ENCODE measurements around the gene THYN1.
"Not testable (repeated sequence)": the region's sequence is repeated elsewhere in the genome, so short reads cannot be mapped to it uniquely, and the experiment has no call there.

The THYN1 gene

DNA sequence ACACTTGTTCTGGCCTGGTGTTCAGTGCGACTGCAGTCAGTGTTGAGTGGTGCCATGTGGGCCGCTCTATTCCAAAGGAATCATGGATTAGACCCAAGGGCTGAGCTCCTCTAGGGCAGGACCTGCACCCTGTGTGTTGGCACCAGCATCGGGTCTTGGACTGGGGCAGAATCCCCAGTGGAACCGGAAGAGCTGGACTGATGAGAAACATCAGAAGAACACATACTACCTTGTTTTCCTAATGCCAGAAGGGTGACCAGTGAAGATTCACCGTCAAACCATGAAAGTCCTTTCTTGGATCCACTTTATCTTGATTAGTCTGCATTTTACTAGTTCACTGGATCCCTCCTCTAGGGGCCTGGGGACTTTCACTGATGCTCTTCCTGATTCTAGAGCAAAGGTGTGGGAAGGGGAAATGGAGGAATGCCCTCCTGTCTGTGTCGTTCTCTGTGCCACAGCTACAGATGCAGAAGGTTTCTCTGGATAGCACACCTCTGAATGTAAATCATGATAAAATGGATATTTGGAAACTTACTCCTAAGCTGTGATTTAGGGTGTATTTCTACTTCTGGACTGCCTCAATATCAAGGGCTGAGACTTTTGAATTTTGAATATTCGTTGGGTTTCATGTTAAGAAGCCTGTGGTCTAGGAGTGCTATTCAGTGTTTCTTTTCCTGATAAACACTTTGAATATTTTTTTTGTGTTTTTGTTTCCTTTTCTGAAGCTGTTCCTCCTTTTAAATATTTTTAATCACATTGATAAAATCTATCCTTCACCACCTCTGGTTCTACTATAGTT lies 12.0 kb upstream of the THYN1 start:
- no peak for TF ChIP-seq CTCF (IDR thresholded peaks at IDR 0.05; ENCODE audit: low read depth, low read length)
- no peak for DNase-seq (ENCODE audit: extremely low read depth, low read depth)

- TF ChIP-seq CTCF (IDR thresholded peaks at IDR 0.05; ENCODE audit: low read depth, low read length), result peak; percentile 44
- DNase-seq (ENCODE audit: extremely low read depth, low read depth), result no peak
Measured at GRCh38 chr11:134261626-134262488, 8.7 kb upstream of the THYN1 start.

DNA sequence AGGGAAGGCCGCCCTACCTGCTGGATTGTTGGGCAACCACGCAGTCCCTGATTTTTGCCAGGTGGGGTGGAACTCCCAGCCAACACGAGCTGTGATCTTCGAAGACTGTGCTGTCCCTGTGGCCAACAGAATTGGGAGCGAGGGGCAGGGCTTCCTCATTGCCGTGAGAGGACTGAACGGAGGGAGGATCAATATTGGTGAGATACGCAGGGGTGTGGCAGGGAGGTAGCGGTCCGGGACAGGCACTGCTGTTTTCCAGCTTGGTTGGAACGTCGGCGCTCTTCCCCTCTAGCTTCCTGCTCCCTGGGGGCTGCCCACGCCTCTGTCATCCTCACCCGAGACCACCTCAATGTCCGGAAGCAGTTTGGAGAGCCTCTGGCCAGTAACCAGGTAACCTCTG lies 7.8 kb upstream of the THYN1 start:
- TF ChIP-seq CTCF (IDR thresholded peaks at IDR 0.05; ENCODE audit: low read depth, low read length), result no peak
- no peak for DNase-seq (ENCODE audit: extremely low read depth, low read depth)

DNA sequence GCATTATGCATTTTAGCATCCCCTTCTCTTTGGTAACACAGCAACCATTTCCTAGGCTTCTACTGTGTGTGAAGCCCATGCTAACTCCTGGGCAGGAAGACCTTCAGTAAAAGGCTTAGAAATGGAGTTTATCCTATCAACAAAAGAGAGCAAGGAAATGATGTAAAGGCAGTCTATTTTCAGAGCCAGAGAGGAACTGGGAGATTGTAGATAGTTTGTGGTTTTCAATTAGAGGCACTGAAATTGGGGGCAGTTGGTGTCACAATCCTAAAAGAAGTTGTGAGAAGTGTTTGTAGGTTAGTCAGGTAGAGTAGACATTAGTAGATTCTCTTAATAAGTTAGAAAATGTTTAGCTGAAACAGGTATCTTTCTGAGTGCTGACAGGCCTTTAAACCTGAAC lies 7.4 kb upstream of the THYN1 start:
- no peak for DNase-seq (ENCODE audit: extremely low read depth, low read depth)

DNA sequence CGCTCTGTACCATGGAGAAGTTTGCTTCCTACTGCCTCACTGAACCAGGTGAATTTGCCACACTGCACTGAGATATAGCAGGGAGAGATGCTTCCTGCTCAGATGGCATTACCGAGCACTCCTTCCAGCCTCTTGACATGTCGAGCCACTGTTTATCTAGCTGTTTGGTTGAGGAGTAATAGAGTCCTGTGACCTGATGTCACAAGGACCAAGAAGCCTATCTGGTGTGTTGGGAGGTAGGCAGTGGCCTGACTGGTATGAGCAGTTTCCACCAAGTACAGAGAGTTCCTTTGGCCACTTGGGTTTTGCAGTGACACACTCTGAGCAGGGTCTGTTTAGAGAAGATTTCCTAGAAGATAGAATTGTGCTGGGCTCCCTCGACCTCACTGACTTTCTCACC lies 5.4 kb upstream of the THYN1 start:
- no peak for DNase-seq (ENCODE audit: extremely low read depth, low read depth)
- TF ChIP-seq CTCF (IDR thresholded peaks at IDR 0.05; ENCODE audit: low read depth, low read length), result no peak

More for the DNA sequence above, 7.4 kb upstream of the THYN1 start:
- no peak for TF ChIP-seq CTCF (IDR thresholded peaks at IDR 0.05; ENCODE audit: low read depth, low read length)

GRCh38 chr11:134257101-134257500 lies 3.9 kb upstream of the THYN1 start:
- DNase-seq (ENCODE audit: extremely low read depth, low read depth), result no peak
- no peak for TF ChIP-seq CTCF (IDR thresholded peaks at IDR 0.05; ENCODE audit: low read depth, low read length)

DNA sequence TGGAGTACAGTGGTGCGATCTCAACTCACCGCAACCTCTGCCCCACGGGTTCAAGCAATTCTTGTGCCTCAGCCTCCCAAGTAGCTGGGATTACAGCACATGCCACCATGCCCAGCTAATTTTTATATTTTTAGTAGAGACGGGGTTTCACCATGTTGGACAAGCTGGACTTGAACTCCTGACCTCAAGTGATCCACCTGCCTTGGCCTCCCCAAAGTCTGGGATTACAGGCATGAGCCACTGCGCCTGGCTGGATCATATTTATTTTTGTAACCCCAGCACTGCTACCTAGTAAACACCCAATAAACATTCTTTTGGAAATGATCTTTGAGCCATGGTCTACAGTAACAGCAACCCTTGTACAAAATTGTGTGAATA lies 2.0 kb upstream of the THYN1 start:
- DNase-seq (ENCODE audit: extremely low read depth, low read depth), result not testable (repeated sequence)
